Pancreas (tissue), 10 donors: Measurements from ENCODE around the gene C19orf44. TPM values are rescaled to one million over a fixed set of nuclear protein-coding genes. Genes with fewer than 3 reads are reported as not detected.
"Not testable (repeated sequence)": the region's sequence is repeated elsewhere in the genome, so short reads cannot be mapped to it uniquely, and the experiment has no call there.

Source experiments
- ATAC-seq, 4 donors: fragments of 200-7000 bp; cut with Tn5 transposase; one replicate each; pipeline versions ENCODE4 v1.8.0 to v1.9.1; 2020; ENCODE audit warnings: mild to moderate bottlenecking in 4 of 4, moderate library complexity in 4 of 4
- DNase-seq, 6 donors: peaks; one replicate each; pipeline ENCODE4 v3.0.0-alpha.2; 2020
- FAIRE-seq: peaks from 2 replicates; lab custom pipeline; 2012; peaks lifted over from hg19 to GRCh38; lab: Jason Lieb, UNC
- H3K27ac ChIP-seq, 4 donors: fragments of 200-600 bp; sonication (generic); 1 replicate in 3 of 4; 2 replicates in 1 of 4; pipeline versions ENCODE4 v1.5.0 to v1.8.0; 2020
- H3K27me3 ChIP-seq, 4 donors: fragments of 200-600 bp; one replicate each; pipeline ENCODE4 v1.8.0; 2021
- H3K36me3 ChIP-seq, 3 donors: fragments of 200-600 bp; sonication (generic) in 1 of 3; one replicate each; pipeline versions ENCODE4 v1.5.0 to v1.8.0; 2020 to 2021
- H3K4me1 ChIP-seq, 3 donors: fragments of 200-600 bp; one replicate each; pipeline ENCODE4 v1.8.0; 2021
- H3K4me3 ChIP-seq, 4 donors: fragments of 200-600 bp; sonication (generic) in 2 of 4; one replicate each; pipeline versions ENCODE4 v1.5.0 to v1.8.0; 2020 to 2021
- H3K9me3 ChIP-seq, 4 donors: fragments of 200-600 bp; one replicate each; pipeline ENCODE4 v1.8.0; 2021
- CTCF ChIP-seq, 4 donors: fragments of 200-600 bp; sonication (generic) in 3 of 4; IDR thresholded peaks; one replicate each; pipeline versions ENCODE4 v1.5.0 to v1.8.0; 2021; ENCODE audit warnings: antibody characterized with exemption in 4 of 4
- WGBS, 2 donors: extraction: QIAGEN DNeasy Blood & Tissue Kit; methylation state at CpG; one replicate each; pipeline ENCODE4 v1.1.7; 2013; 5-methylcytosine and 5-hydroxymethylcytosine counted together
- intact Hi-C, 3 donors: fragments of 100-400 bp; cut with DNase I; formaldehyde crosslinking; loops; one replicate each; pipeline versions ENCODE4 v1.11.1 to v1.14.2; 2022
- polyA plus RNA-seq, 2 donors: library from polyadenylated mRNA; stranded (reverse); fragments of 200-250 nt; gene quantifications; one replicate each; pipeline ENCODE4 v1.2.3, GENCODE V29; 2013
- total RNA-seq, 6 donors: library from RNA; stranded (reverse); fragmentation: NEBNext Ultra II Directional in 4 of 6; extraction: Animal tissue kit (Norgen Biotek cat#: 25700) in 4 of 6; gene quantifications; one replicate each; pipeline versions ENCODE4 v1.2.1 to v1.2.4, GENCODE V29; 2021 to 2023
- donor health status: healthy with polysubstance abuse.
- donor health status: DM: no; HTN: no; CAD: no; lungs with moderate emphysema.
- donor health status: DM: no; HTN: no; CAD: no.
- donor health status: control.
- donor health status: control.
- donor health status: Bipolar disorder and iron deficiency.
- donor health status: DM: yes; HTN: yes; CAD: no.
- donor health status: DM: no; HTN: no; CAD: no.
- donor health status: DM: no; HTN: no; CAD: no.
- donor health status: DM: yes; HTN: yes; CAD: no.

Gene C19orf44
- total and polyA plus RNA-seq, 8 donors: 1.9 to 7.4 (median 3.6) TPM

DNA sequence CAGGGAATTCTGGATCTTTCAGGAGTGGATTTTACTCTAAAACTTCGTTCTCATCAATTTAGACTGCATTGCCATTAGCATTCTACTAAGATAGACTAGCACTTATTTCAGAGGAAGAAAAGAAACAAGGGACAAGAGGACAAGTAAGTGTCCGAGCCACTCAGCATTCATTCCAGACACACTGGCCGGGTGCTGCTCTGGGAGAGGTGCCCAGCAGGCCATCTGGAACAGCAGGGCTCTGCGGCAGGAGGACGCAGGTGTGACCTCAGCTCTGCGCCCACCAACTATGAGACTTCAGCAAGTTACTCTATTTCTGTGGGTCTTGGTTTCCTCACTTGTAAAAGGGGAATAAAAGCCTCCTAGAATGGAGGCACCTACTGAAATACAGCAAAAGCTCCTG is 28.6 kb upstream of the C19orf44 start:
- no peak for ATAC-seq
- peaks cover 7 to 16% (median 12%) of the 10 kb centered on the region in 3 donors for H3K4me1 ChIP-seq
- 50 to 57% methylated on average over 6 of the region's 6 CpGs for WGBS, 2 donors
- no peaks in the 10 kb centered on the region for H3K9me3 ChIP-seq
- H3K36me3 ChIP-seq: no peaks in the 10 kb centered on the region
- no peak overlapping the region for H3K4me3 ChIP-seq
- intact Hi-C loops: no loop called here
- H3K27ac ChIP-seq: no peak overlapping the region
- no peak for FAIRE-seq
- H3K27me3 ChIP-seq: no peaks in the 10 kb centered on the region
- TF ChIP-seq CTCF (IDR thresholded peaks at IDR 0.05): no peak
- DNase-seq: no peak

GRCh38 chr19:16470541-16470910 is 25.7 kb upstream of the C19orf44 start:
- Histone ChIP-seq H3K36me3 (no peaks in the 10 kb centered on the region), H3K4me3 (peak overlapping the region in 1 of 4 donors; percentile 94), H3K9me3 (no peaks in the 10 kb centered on the region), H3K4me1 (peaks cover 0 to 13% (median 6%) of the 10 kb centered on the region in 3 donors), H3K27ac (peak overlapping the region in 2 of 4 donors; percentile 77 to 79), H3K27me3 (no peaks in the 10 kb centered on the region)
- FAIRE-seq (no peak), ATAC-seq (no peak), DNase-seq (no peak)
- TF ChIP-seq CTCF (IDR thresholded peaks at IDR 0.05): no peak
- intact Hi-C loops: no loop called here
- WGBS, 2 donors: 11 to 12% methylated on average over 7 of the region's 7 CpGs

DNA sequence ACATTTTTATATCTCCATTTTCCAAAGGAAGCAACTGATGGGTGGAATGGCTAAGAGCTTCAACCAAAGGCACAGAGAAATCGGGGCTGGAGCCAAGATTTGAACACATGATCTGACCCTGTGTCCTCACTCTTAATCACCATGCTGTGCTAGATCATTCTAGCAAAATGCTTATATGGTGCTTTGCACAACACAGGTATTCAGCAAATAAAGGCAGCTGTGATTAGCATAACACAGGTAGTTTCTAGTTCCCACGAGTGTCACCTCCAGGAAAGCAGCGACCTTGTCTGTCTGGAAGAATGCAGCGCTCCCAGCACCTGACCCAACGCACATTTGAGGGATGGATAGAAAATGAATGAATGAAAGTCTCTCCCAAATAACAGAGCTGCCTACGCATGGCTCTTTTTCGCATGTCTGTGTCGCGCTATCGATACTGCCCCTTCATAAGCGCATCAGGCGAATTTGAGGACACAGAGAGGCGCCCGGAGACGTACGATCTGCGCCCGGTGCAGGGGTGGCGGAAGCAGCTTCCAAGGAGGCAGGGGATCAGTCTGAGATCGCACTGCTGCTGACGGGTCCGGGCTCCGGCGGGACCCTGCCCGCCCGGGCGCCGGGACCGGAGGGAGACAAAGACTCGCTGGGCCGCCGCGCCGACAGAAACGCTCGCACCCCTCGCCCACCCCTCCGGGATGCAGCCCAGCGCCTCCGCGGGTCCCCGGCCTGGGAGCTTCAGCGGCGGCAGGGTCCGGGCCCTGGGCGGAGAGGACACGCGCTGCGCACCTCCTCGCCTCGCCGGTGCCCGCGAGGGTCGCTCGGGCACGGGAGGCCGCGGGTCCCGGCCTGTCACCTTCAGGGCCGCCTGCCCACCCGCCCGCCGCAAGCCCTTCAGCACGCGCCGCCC is 25.0 kb upstream of the C19orf44 start:
- TF ChIP-seq CTCF (IDR thresholded peaks at IDR 0.05): no peak
- 0% methylated on average over 37 to 67 of the region's 67 CpGs for WGBS, 2 donors
- peak in 4 of 6 donors; percentile 13 to 83 (median 46) for DNase-seq
- intact Hi-C loops: no loop called here
- Histone ChIP-seq H3K36me3 (no peaks in the 10 kb centered on the region), H3K27ac (peak overlapping the region; percentile 51 to 79 (median 68)), H3K4me1 (peaks cover 0 to 13% (median 6%) of the 10 kb centered on the region in 3 donors), H3K27me3 (no peaks in the 10 kb centered on the region), H3K4me3 (peak overlapping the region; percentile 73 to 95 (median 92)), H3K9me3 (no peaks in the 10 kb centered on the region)
- ATAC-seq: peak; percentile 10 to 48 (median 26)
- FAIRE-seq: no peak

- Histone ChIP-seq H3K4me3 (peak overlapping the region; percentile 73 to 95 (median 92)), H3K27ac (peak overlapping the region in 1 of 4 donors; percentile 80), H3K4me1 (peaks cover 0 to 13% (median 6%) of the 10 kb centered on the region in 3 donors)
- H3K36me3 ChIP-seq, H3K9me3 ChIP-seq, intact Hi-C loops, ATAC-seq, FAIRE-seq, DNase-seq, H3K27me3 ChIP-seq: not testable (repeated sequence)
- 33 to 59% methylated on average over 2 of the region's 2 CpGs for WGBS, 2 donors
Observed at GRCh38 chr19:16472559-16472899, 23.7 kb upstream of the C19orf44 start.

DNA sequence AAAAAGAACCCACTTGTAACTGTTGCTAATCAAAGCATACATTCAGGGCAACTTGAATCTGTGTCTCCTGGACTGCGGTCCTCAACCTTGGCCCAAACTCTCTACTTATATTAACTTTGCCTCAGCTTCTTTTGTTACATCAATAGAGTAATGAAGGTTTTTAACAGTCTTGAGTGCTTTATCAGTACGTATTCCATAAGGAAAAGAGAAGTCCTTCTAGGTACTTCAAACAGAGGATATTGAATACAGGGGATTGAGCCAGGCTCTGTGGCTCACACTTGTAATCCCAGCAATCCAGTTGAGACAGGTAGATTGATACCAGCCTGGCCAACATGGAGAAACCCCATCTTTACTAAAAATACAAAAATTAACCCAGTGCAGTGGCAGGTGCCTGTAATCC is 23.2 kb upstream of the C19orf44 start:
- H3K27me3 ChIP-seq: no peaks in the 10 kb centered on the region
- no peak overlapping the region for H3K27ac ChIP-seq
- FAIRE-seq: no peak
- no peaks in the 10 kb centered on the region for H3K9me3 ChIP-seq
- H3K4me1 ChIP-seq: peaks cover 0 to 13% (median 6%) of the 10 kb centered on the region in 3 donors
- no peak for TF ChIP-seq CTCF (IDR thresholded peaks at IDR 0.05)
- H3K36me3 ChIP-seq: no peaks in the 10 kb centered on the region
- intact Hi-C loops: no loop called here
- WGBS, 2 donors: 72 to 97% methylated on average over 2 of the region's 2 CpGs
- no peak for ATAC-seq
- no peak for DNase-seq
- H3K4me3 ChIP-seq: no peak overlapping the region
